H7 (cell line): Measurements from ENCODE around the gene FGF22. TPM values are rescaled to one million over a fixed set of nuclear protein-coding genes. Genes with fewer than 3 reads are reported as not detected.

Experiments
- DNase-seq: peaks from one replicate; pipeline ENCODE4 v3.0.0; 2012
- H3K27me3 ChIP-seq: 2 replicates; pipeline ENCODE4 v1.6.0; 2011; ENCODE audit warnings: mild to moderate bottlenecking, low read length; ENCODE audit not compliant: control insufficient read depth, insufficient read depth
- H3K36me3 ChIP-seq: replicated peaks from 2 replicates; pipeline ENCODE4 v1.5.1; 2011; ENCODE audit warnings: low read length; ENCODE audit not compliant: control insufficient read depth, insufficient read depth
- H3K4me3 ChIP-seq: 2 replicates; pipeline ENCODE4 v1.5.1; 2011; ENCODE audit warnings: low read depth, mild to moderate bottlenecking, control low read depth, low read length, moderate library complexity; ENCODE audit not compliant: insufficient read depth
- total RNA-seq: library from RNA; depleted of rRNA; stranded (reverse); fragments of >200 nt; shearing (Covaris generic); gene quantifications from 2 replicates; pipeline ENCODE4 v1.2.3, GENCODE V29; 2014

FGF22 gene
- total RNA-seq, 1 experiment from 2014 or later: not detected

DNA sequence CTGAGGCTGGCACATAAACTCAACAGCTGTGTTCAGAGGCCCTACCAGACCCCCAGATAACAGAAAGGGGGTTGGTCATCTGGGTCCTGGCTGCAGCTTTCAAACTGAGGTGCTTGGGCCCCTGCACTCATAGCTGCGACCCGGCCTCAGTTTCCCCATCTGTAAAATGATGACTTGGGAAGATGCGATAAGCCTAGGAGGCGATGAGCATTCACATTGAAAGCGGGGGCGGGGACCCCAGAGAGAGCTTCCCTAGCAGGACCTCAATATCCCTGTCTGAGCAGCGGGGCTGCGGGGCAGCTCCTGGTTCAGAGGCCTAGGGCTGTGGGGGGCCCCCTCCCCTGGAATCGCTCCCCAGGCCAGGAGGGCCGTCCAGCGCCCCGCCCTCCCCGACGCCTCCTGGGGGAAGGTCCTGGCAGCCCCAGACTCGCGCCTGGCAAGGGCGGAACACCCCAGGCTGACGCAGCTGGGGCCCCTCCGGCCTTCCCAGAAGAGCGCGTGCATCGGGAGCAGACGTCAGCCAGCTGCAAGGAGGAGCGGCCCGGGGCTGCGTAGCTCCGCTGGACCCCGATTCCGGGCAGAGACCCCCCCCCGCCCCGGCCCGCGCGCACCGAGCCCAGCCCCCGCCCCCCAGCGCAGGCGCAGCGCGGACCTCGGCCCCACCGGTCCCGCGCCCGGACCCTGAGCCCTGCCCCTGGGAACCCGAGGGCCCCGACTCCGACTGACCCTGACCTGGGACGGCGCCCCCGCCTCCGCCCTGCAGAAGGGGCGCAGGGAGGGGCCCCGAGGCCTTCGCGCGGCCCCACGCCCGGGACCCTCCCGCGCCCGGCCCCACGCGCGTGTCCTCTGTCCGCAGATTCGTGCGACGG lies 40.0 kb downstream of the FGF22 start:
- H3K36me3 ChIP-seq: no peaks in the 10 kb centered on the region
- peak overlapping the region; percentile 67 for H3K4me3 ChIP-seq
- DNase-seq: peak; percentile 91
- H3K27me3 ChIP-seq: peaks cover 16% of the 10 kb centered on the region

- Histone ChIP-seq H3K36me3 (no peaks in the 10 kb centered on the region), H3K27me3 (peaks cover 14% of the 10 kb centered on the region), H3K4me3 (peak overlapping the region; percentile 67)
- peak; percentile 100 for DNase-seq
These were observed 40.8 kb downstream of the FGF22 start for GRCh38 chr19:680287-681028.

- Histone ChIP-seq H3K36me3 (no peaks in the 10 kb centered on the region), H3K27me3 (peaks cover 11% of the 10 kb centered on the region), H3K4me3 (peak overlapping the region; percentile 51; the same call in 1 of the 2 replicates)
- DNase-seq: peak; percentile 99
These were observed 41.6 kb downstream of the FGF22 start for GRCh38 chr19:681029-682019.

- no peak for DNase-seq
- no peaks in the 10 kb centered on the region for H3K36me3 ChIP-seq
- no peaks in the 10 kb centered on the region; the same call in 1 of the 2 replicates for H3K27me3 ChIP-seq
- H3K4me3 ChIP-seq: no peak overlapping the region
These were observed 43.1 kb downstream of the FGF22 start for GRCh38 chr19:682678-683320.

- DNase-seq: peak; percentile 61
- no peaks in the 10 kb centered on the region for H3K27me3 ChIP-seq
- H3K4me3 ChIP-seq: no peak overlapping the region
- no peaks in the 10 kb centered on the region for H3K36me3 ChIP-seq
These were observed 45.8 kb downstream of the FGF22 start for GRCh38 chr19:685454-685931.

GRCh38 chr19:686589-687297 lies 47.1 kb downstream of the FGF22 start:
- DNase-seq: no peak
- H3K27me3 ChIP-seq: no peaks in the 10 kb centered on the region
- no peaks in the 10 kb centered on the region for H3K36me3 ChIP-seq
- H3K4me3 ChIP-seq: no peak overlapping the region

- Histone ChIP-seq H3K4me3 (no peak overlapping the region), H3K36me3 (no peaks in the 10 kb centered on the region), H3K27me3 (no peaks in the 10 kb centered on the region)
- DNase-seq: no peak
These were observed 48.0 kb downstream of the FGF22 start for GRCh38 chr19:687569-688166.

GRCh38 chr19:688214-688613 lies 48.5 kb downstream of the FGF22 start:
- no peak for DNase-seq
- Histone ChIP-seq H3K27me3 (no peaks in the 10 kb centered on the region), H3K4me3 (no peak overlapping the region), H3K36me3 (no peaks in the 10 kb centered on the region)

- no peaks in the 10 kb centered on the region for H3K36me3 ChIP-seq
- no peak overlapping the region for H3K4me3 ChIP-seq
- no peaks in the 10 kb centered on the region for H3K27me3 ChIP-seq
- DNase-seq: no peak
These were observed 49.3 kb downstream of the FGF22 start for GRCh38 chr19:688992-689391.

DNA sequence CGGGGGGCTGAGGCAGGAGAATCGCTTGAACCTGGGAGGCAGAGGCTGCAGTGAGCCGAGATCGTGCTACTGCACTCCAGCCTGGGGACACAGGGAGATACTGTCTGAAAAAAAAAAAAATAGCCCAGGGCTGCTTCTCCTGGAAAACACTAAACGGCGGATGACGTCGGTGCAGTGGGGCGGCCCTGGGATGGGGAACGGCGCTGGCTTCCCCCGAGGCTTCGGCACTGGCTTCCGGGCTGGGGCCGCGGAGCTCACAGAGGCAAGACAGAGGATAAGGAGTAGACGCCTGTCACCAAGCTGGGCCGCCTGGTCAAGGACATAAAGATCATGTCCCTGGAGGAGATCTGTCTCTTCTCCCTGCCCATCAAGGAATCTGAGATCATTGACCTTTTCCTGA lies 50.5 kb downstream of the FGF22 start:
- no peaks in the 10 kb centered on the region for H3K36me3 ChIP-seq

More for the DNA sequence above, 50.5 kb downstream of the FGF22 start:
- Histone ChIP-seq H3K4me3 (no peak overlapping the region), H3K27me3 (no peaks in the 10 kb centered on the region)
- DNase-seq: no peak
